ENCODE results near the gene EMD.

The EMD gene

DNA sequence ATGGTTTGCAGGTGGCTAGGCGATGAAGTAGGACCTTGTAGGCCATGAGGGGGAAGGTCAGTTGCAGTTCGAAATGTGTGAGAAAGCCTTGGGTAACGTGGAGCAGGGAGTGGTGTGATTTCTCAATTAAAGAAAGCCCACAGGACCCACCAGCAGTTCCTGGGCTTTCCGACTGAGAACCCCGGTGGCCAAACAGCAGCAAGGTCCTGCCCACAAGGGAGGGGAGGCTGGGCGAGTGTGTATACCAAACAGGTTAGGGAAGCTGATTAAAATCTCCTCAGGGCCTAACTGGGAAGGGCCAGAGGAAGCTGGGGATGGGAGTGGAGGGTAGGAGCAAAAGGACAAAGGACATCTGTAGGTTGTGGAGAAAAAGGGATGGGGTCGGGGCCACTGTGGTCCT lies 51.8 kb downstream of the EMD start:
- no peak overlapping the region for H3K27ac ChIP-seq
- H4K20me1 ChIP-seq = peaks cover 9% of the 10 kb centered on the region

More for the DNA sequence above, 51.8 kb downstream of the EMD start:
- no peak for TF ChIP-seq Cebpa-rat (IDR thresholded peaks at IDR 0.05)
- H3K9ac ChIP-seq = no peak overlapping the region
- H3K4me2 ChIP-seq = peak overlapping the region; percentile 77
- H3K36me3 ChIP-seq = peaks cover 48% of the 10 kb centered on the region
- H3K9me3 ChIP-seq = peaks cover 18% of the 10 kb centered on the region; the same call in 1 of the 2 replicates
- H3K27me3 ChIP-seq = peaks cover 17% of the 10 kb centered on the region; the same call in 1 of the 2 replicates
- H3K4me3 ChIP-seq = no peak overlapping the region
- H3K4me1 ChIP-seq = peaks cover 37% of the 10 kb centered on the region

All from BLaER1 (cell line).